Type B pancreatic cell (in vitro differentiated cells): ENCODE results near the gene TMEM120B. TPM values are rescaled to one million over a fixed set of nuclear protein-coding genes. Genes with fewer than 3 reads are reported as not detected.
"Not testable (repeated sequence)": the region's sequence is repeated elsewhere in the genome, so short reads cannot be mapped to it uniquely, and the experiment has no call there.

Experiments used
- DNase-seq: peaks from one replicate; pipeline ENCODE4 v3.0.0; 2021; ENCODE audit warnings: mixed read lengths; ENCODE audit not compliant: unreplicated experiment; ENCODE audit errors: extremely low spot score
- H3K27ac Mint-ChIP-seq: 2 replicates; pipeline ENCODE4 v1.8.0; 2021; ENCODE audit warnings: mild to moderate bottlenecking, mixed read lengths
- H3K27me3 Mint-ChIP-seq: 2 replicates; pipeline ENCODE4 v1.8.0; 2021; ENCODE audit warnings: mixed read lengths
- H3K36me3 Mint-ChIP-seq: 2 replicates; pipeline ENCODE4 v1.8.0; 2021; ENCODE audit warnings: mixed read lengths
- H3K4me1 Mint-ChIP-seq: one replicate; pipeline ENCODE4 v1.8.0; 2021; ENCODE audit warnings: mixed read lengths; ENCODE audit not compliant: unreplicated experiment
- H3K4me3 Mint-ChIP-seq: 2 replicates; pipeline ENCODE4 v1.8.0; 2021; ENCODE audit warnings: mild to moderate bottlenecking, mixed read lengths
- H3K9me3 Mint-ChIP-seq: 2 replicates; pipeline ENCODE4 v1.8.0; 2021; ENCODE audit warnings: mixed read lengths
- CTCF ChIP-seq: fragments of 200-600 bp; sonication (generic); conservative IDR thresholded peaks from 2 replicates; pipeline ENCODE4 v1.5.0; 2021; ENCODE audit warnings: antibody characterized with exemption, mild to moderate bottlenecking
- total RNA-seq: library from RNA; stranded (reverse); gene quantifications from 2 replicates; pipeline ENCODE4 v1.2.1, GENCODE V29; 2021; ENCODE audit warnings: low replicate concordance

TMEM120B gene
- total RNA-seq, 1 donor from 2014 or later: 14.0 TPM

- no peak for DNase-seq
Measured at GRCh38 chr12:121712190-121712460, 427 bp upstream of the TMEM120B start.

GRCh38 chr12:121713257-121713777, 765 bp downstream of the TMEM120B start:
- TF ChIP-seq CTCF: no peak
- H3K9me3 Mint-ChIP-seq: no peaks in the 10 kb centered on the region
- H3K36me3 Mint-ChIP-seq: peaks cover 4% of the 10 kb centered on the region
- H3K27me3 Mint-ChIP-seq: no peaks in the 10 kb centered on the region
- peak overlapping the region; percentile 94 for H3K4me3 Mint-ChIP-seq
- H3K27ac Mint-ChIP-seq: peak overlapping the region; percentile 81
- peaks cover 39% of the 10 kb centered on the region for H3K4me1 Mint-ChIP-seq
- DNase-seq: no peak

More at GRCh38 chr12:121712190-121712460, 427 bp upstream of the TMEM120B start:
- no peaks in the 10 kb centered on the region for H3K9me3 Mint-ChIP-seq
- peak overlapping the region; percentile 94 for H3K4me3 Mint-ChIP-seq
- TF ChIP-seq CTCF: no peak
- peaks cover 36% of the 10 kb centered on the region for H3K4me1 Mint-ChIP-seq
- H3K36me3 Mint-ChIP-seq: peaks cover 4% of the 10 kb centered on the region
- no peaks in the 10 kb centered on the region for H3K27me3 Mint-ChIP-seq
- peak overlapping the region; percentile 90 for H3K27ac Mint-ChIP-seq

GRCh38 chr12:121713793-121714192, 1.2 kb downstream of the TMEM120B start:
- Mint-ChIP-seq H3K4me3 (peak overlapping the region; percentile 94), H3K27me3 (no peaks in the 10 kb centered on the region), H3K4me1 (peaks cover 42% of the 10 kb centered on the region), H3K9me3 (no peaks in the 10 kb centered on the region), H3K27ac (peak overlapping the region; percentile 81), H3K36me3 (peaks cover 4% of the 10 kb centered on the region)
- TF ChIP-seq CTCF: no peak
- no peak for DNase-seq

GRCh38 chr12:121715055-121715454, 2.5 kb downstream of the TMEM120B start:
- Mint-ChIP-seq H3K4me3 (peak overlapping the region; percentile 69), H3K4me1 (peaks cover 43% of the 10 kb centered on the region), H3K27ac (peak overlapping the region; percentile 41)
- not testable (repeated sequence) for H3K9me3 Mint-ChIP-seq, H3K27me3 Mint-ChIP-seq, H3K36me3 Mint-ChIP-seq, DNase-seq

- Mint-ChIP-seq H3K27ac (no peak overlapping the region), H3K36me3 (peaks cover 4% of the 10 kb centered on the region), H3K9me3 (no peaks in the 10 kb centered on the region), H3K27me3 (no peaks in the 10 kb centered on the region), H3K4me1 (peaks cover 43% of the 10 kb centered on the region), H3K4me3 (peak overlapping the region; percentile 34)
- no peak for DNase-seq
- no peak for TF ChIP-seq CTCF
Measured at GRCh38 chr12:121715862-121716435, 3.4 kb downstream of the TMEM120B start.

- no peak overlapping the region for H3K27ac Mint-ChIP-seq
- H3K4me3 Mint-ChIP-seq: peak overlapping the region; percentile 27
- no peaks in the 10 kb centered on the region for H3K27me3 Mint-ChIP-seq
- H3K4me1 Mint-ChIP-seq: peaks cover 37% of the 10 kb centered on the region
- TF ChIP-seq CTCF: no peak
- no peaks in the 10 kb centered on the region for H3K9me3 Mint-ChIP-seq
- DNase-seq: no peak
- H3K36me3 Mint-ChIP-seq: peaks cover 4% of the 10 kb centered on the region
Measured at GRCh38 chr12:121717041-121717699, 4.6 kb downstream of the TMEM120B start.
